NCI-H1048 (cell line): Measurements from ENCODE around the gene CTXN3.
"Not testable (repeated sequence)": the region's sequence is repeated elsewhere in the genome, so short reads cannot be mapped to it uniquely, and the experiment has no call there.

Experiments
- DNase-seq: peaks from one replicate; lab custom pipeline; 2025; lab: John Stamatoyannopoulos, UW

CTXN3 gene

DNA sequence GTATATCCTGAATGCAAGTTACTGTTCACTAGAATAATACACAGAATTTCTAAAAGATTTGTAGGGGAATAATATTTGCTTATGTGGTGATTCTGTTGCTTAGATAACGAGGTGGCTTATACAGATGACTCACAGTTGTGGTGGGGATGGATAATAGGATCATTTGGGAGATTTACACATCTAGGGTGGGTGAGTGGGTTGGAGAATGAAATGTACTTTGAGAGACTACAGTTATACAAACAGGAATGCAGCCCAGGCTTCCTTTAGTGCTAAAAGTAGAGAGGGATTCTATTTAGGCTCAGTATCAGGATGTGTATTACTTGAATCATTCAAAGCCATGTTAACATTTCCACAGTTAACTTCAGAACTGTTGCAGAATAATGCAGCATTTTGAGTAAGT lies 1.8 kb downstream of the CTXN3 start:
- DNase-seq, result no peak

DNA sequence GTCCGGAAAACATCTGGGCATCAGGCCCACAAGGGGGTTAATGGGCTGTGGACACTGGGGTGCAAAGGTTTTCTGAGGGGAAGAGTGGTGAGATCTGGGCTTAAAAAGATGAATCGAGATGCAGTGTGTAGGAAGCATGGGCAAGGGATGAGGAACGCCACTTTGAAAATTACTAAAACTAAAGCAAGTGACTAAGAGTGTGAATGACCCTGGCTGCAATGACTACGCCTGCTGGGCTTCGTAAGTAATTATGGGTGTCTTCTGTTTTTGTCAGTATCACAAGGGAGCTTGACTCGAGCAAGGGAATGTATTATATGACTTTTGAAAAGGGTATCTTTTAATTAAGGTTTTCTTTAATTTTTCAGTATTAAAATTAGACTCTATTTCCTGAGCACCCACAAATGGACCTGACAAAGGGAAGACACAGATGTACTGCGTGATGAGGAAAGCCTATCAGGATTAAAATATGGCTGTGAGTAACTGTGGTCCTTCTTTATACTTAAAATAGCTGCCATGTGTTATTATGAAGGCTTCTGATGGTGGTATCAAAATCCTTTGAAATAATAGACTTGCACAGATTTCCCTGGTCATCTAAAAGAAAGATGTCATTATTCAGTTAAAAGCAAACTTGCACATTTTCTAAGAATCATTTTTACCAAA lies 4.2 kb downstream of the CTXN3 start:
- DNase-seq, result no peak

DNA sequence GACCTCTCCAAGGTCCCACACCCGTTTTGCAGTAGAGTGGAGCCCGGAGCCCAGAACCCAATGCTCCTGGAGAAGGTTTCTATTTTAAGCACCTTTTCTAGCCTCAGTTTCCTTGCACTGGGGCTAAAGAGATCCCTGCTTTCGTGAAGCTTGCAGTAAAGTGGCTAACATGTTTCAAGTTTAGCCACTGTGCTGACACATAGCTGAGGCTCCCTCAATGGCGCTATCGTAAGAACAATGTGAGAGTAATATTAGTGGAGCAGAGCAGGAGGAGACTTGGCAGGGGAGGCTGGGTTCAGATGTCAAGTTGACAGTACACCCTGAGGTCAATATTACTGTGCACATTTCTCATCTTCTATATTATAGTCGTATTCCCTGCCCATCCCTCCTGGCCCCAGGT lies 7.9 kb downstream of the CTXN3 start:
- DNase-seq, result no peak

DNA sequence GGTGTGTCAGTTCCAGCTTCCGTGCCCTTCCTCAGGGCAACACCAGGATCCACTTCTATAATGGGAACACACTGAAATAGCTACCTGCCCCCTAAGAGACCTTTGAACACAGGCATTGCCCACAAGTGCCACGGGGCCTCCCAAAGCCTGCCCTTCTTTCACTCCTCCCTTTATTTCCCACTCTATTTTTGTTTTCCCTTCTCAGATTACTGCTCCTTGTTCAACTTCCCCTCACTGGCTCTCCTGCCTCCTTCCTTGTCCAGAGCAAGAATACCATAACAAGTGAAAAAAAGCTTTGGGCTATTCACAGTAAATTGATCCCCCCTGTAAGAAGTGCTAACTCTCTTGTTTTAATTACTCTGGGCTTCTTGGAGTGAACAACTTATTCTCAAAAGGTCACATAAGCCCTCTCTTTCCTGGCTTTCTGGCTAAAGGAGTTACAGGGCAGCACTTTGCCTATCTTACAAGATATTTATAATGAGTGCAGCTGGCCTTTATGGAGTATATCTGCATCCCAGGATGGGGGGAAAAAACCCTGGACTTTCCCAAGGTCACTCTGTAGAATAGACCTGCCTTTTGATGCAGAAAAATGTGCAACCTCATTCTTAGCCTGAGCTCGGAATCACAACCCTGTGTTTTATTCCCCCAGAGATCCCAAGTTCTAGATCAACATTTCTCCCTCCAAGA lies 11.3 kb downstream of the CTXN3 start:
- no peak for DNase-seq

DNA sequence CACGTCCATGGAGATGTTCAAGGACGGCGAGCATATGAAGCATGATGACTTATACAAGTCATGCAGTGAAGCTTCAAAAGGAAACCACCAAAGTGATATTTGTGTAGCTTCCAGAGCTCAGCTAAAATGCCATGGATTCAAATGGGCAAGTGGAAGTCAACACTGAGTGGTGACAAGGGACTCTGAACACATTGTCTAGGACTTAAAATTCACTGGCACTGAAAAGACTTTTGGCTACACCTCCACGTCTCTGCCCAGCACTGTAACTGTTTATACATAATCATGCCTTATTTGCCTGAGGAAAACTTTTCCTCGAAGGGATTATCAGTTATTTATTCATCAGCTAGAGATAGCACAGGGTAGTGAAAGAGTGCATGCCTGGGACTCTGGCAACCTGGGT lies 15.2 kb downstream of the CTXN3 start:
- no peak for DNase-seq

DNA sequence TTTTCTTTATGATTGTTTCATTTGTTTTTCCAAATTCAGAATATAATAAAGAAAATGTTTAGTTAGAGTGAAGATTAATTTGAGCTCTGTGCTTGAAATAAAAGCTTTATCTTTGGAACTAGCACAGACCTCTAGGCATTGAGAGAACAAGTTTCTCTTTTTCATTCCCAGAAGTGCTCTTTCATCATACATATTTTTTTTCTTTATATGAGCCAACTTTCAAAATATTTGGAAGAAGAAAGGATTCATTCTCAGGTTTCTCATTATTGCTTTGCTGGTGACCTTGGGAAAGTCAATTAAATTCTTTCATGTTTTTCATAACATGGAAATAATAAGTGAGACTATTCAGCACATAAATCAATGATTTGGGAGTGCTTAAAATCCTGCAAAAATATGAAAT lies 16.8 kb downstream of the CTXN3 start:
- DNase-seq, result no peak

DNA sequence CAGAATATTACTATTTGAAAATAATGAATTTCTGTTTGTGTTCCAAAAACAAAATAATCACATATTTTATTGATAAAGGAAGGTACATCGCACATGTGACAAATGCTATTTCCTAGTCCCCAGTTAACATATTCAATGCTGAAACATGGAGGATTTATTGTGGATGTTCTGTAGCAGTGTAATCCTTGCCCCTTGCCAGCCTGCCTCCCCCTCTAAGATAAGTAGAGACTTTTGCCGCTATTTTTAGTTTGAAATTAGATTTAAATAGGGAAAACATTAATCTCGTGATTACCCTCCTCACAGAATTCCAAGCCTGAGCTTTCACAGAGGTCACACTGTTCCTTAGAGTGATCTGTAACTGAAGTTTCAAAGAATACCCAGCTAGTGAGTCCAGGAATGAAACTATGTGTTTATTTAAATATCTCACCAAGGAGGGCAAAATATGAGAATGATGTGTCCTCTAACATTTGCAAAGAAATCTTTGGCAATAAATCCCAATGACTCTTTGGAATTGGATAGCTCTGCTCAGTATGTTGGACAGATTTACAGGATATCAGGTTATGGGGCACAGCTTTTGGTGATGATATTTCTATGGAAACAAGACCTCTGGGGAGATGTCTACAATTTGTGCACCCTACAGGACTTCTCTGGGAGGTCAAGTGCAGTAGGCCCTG lies 17.3 kb downstream of the CTXN3 start:
- no peak for DNase-seq

DNA sequence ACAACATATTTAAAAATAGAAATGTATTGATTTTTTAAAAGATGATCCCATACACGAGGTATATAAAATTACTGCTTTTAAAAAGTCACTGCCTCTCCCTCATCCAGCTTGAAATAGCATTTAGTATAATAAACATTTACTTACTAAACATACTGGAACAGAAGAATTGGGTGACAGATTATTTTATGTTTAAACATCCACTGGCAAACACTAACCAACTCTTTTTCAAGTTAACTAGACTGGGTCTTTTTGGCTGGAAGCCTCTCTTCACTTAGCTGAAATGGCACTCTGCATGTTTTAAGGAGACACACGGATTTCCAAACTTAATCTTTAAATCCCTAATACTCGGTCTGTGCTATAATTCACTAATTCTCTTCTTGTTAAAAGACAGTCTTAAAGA lies 19.0 kb downstream of the CTXN3 start:
- no peak for DNase-seq

DNA sequence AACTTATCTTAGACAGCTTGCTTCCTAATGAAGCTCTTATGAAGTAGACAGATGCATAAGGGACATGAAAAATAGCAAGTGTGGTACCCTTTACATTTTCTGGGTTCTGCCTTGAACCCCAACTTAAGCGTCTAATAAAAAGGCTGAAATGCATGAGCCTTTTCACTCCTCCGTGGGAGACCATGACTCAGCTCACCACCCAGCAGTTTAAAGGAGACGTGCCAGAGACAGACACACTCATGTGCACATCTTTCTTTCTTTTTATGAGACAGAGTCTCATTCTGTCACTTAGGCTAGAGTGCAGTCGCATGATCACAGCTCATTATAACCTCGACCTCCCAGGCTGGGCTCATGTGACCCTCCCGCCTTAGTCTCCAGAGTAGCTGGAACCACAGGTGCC lies 22.3 kb downstream of the CTXN3 start:
- no peak for DNase-seq

DNA sequence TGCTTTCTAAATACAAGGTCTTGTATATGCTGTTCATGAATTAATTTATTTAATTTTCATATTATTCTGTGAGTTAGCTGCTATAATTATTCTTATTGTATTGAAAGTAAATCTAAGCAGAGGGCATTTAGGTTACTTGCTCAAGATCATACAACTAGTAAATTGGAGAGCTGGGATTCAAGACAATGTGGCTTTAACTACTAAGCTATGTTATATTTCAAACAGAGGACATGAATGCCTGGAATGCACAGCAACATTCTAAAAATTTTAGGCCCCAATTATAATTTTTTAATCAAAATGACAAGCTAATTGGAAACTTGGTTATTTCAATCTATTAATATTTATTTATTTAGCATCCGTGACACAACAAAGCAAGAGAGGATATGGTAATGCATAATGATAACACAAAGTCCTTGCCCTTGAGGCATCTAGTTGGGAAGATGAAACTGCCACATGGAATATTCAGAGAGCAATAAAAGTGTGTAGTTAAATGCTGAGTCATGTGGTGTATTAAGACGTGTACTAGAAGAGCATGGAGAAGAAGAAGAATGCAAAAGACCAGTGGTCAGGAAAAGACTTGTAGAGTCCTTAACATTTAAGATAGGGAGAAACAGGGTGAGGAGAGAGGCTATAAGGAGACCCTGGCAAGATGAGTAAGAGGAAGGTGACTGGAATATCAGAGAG lies 24.4 kb downstream of the CTXN3 start:
- DNase-seq, result no peak

DNA sequence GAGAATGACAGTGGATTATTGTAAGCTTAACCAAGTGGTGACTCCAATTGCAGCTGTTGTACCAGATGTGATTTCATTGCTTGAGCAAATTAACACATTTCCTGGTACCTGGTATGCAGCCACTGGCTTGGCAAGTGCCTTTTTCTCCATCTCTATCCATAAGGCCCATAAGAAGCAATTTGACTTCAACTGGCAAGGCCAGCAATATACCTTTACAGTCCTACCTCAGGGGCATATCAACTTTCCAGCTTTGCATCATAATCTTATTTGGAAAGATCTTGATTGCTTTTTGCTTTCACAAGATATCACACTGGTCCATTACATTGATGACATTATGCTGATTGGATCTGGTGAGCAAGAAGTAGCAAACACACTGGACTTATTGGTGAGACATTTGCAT lies 28.1 kb downstream of the CTXN3 start:
- DNase-seq, result not testable (repeated sequence)

DNA sequence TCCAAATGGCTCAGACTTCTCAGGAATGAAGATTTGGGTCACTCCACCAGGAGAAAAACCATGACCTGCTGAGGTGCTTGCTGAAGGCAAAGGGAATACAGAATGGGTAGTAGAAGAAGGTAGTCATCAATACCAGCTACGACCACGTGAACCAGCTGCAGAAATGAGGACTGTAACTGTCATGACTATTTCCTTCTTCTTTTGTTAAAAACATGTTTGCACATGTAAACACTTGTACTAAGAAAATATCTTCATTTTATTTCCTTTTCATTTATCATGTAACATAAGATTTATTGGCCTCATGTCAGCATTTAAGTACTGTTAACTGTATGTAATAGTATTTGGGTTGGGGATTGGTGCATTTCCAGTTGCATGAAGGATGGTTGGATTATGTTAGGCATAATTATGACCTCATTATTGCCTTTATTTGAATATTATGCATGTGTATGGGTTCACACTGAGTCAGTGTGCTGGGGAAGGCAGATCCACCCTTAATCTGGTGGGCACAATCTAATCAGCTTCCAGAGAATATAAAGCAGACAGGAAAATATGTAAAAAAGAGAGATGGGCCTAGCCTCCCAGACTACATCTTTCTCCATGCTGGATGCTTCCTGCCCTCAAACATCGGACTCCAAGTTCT lies 30.9 kb downstream of the CTXN3 start:
- not testable (repeated sequence) for DNase-seq

DNA sequence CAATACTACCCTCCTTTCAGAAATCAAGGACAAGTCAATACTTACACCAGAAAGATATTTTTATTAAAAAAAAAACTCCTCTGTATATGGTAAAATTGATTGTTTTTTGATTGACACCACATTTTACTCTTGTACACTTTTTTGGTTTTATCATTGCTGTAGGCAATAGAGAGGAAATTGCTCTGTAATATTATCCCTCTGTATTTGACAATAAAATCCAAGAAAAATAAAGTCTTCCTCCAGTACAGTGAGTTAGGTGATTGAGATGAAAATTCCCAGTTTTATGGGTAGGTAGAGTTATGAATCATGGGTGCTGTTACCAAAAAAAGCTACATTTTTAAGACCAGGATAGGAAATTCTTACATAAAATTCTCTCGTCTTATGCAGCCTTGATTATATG lies 31.7 kb downstream of the CTXN3 start:
- DNase-seq, result no peak

DNA sequence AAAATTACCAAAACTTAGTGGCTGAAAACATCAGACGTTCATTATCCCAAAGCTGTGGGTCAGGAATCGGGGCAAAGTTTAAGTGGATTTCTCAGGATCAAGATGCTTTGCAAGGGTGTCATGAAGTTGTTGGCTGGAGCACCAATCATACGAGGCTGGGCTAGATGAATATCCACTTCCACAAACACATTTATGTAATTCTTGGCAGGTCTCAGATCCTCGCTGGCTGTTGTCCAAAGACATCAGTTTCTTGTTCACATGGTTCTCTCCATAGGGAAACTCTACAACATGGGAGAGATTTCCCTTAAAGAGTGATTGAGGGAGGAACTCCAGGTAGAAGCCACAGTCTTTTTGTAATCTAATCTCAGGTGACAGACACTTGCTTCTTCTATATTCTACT lies 34.1 kb downstream of the CTXN3 start:
- no peak for DNase-seq

DNA sequence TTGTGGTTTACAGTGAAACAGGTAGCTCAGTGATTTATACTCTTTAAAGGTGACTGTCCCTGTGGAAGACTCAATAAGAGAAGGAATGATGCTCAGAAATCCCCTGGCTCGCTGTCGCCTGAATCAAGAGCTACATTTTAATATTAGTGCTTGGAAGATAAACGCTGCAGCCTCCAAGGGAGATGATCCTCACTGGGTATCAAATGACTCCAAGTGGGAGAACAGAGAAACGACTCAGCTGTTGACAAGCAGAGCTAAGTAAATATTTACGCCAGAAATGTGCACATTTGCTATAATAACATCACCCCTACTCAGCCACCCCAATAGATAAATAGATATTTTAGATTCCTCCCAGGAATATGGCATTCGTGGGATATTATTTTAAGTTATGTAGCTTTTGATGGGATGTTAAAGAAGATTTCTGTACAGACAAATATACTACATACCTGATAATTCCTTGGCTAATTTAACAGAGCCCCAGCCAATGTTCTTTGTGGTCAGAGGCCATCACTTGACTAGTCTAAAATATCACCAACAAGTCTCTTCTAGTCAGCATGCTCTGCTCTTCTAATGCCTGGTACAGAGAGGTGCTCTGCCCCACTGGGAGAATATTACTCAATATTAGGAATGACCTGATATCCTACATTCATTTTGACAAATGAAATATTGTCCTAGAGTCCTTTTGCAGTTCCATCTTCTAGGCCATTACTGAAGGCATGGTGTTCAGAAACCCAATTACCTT lies 36.0 kb downstream of the CTXN3 start:
- no peak for DNase-seq

DNA sequence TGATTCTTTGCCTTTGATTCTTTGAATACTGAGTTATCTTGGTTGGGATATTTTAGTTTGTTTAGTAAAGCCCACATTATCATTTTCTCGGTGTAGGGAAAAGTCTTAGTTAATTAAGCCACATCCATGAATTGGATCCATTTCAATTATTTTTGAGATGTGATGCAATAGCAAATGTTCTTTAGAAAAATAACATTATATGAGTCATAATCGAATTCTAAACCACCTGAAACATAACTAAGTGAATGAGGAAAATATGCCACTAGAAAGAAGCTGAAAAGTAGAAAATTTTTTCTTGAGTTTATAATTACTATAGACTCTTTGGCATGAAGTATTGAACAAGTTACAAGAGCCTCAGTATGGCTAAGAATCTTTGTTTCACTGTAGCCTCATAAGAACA lies 36.8 kb downstream of the CTXN3 start:
- no peak for DNase-seq

DNA sequence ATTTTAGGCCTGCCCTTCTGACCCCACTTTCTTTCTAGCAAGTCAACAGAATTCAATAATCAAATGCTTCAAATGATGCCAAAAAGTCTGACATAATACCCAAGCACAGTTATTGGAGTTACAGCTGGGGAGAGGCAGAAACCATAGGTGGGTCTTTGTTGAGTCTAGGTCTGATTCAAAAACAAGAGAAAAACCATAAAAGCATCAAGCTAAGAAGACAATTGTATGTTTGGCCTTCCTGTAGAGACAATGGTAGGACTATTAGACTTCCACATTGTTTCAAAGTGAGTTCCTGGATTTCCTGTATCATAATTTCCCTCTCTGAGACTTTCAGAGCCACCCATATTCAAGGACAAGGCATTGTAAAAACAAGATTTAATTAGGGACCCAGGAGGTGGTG lies 37.5 kb downstream of the CTXN3 start:
- no peak for DNase-seq

DNA sequence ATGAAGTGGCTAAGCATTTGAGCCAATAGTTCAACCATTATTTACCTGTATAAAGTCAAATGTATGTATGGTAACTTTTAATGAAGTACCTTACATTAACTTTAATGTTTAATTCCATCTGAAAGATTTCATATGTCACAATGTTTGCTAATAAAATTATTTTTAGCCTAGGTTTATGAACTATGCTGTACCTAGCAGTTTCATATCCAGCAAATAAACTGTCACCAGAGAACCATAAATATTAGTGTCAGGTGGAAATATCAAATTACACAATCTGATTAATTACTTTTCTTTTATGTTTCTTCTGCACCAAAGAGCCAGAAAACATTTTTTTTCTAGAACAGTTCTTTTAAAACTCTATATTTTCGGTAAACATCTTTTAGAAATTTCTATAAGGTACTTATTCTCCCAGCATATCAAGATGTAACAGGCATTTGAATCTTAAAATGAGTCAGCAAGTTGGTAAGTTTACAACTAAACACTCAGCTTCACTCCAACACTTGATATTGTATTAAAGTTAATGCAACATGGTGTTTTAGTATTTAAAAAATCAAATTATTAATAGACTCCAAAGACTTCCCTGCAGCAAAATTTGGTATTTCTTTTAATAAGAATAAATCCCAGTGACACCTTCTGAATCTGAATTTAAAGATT lies 45.8 kb downstream of the CTXN3 start:
- no peak for DNase-seq

DNA sequence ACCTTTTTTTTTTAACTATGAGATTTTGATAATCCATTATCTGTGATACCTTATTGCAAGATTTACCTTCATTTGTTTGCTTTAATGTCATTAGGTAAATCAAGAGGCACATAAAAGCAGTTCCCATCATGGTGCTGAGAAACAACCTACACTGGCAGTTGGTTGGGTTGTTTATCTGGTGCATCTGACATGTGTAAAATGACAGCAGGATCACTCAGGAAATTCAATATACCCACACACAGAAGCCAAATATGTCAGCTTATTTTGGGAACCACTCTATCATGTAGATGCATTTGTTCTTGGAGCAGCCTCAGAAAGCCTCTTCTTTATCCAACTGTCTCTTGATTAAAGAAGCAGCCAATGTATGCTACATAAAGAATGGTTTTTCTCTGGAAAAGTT lies 46.5 kb downstream of the CTXN3 start:
- no peak for DNase-seq

DNA sequence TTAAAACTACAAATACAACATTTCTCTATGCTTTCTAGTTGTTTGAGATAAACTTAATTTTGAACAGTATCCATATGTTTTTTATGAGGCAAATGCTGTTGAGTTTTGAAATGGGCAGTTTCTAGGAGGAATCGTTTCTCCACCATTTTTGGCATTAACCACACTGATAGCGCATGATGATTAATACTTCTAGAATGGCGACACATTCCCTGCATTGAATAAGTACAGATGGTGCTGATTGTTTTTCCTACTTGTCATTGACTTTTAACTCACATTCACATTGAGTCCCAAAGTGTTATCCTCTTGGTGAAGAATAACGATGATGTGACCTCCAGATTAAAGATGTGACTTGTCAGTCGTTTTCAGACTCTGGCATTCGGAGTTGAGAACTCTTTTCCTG lies 47.8 kb downstream of the CTXN3 start:
- no peak for DNase-seq

DNA sequence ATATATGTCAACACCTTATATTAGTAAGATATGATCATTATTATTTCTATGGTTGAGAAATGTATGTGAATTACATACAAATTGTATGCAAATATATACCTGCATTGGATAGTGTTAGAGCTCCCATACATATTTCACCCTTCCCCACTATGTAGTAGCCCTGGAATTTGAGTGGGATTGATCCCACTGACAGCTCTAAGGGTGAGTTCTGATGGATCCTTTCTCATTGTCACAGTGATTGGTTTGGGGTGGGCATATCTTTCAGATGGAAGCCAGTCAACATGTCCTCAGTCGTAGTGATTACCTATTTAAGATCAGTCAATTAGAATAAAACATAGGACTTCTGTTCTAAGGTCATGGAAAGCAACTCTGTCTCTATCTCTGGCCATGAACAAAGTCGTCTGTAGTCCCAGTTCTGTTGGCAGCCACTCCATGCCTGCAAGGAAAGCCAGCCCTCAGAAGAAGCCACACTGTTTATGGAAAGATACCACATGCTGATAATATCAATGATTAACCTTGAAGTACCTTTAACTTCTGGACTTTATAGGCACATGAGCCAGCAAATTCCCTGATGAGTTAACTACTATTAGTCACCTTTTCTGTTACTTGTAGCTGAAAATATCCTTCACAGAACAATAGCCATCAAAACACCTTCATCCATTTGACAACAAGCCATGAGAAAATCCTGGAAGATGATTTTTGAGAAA lies 49.2 kb downstream of the CTXN3 start:
- DNase-seq, result no peak
